ENCODE measurements around the gene PHKA1.

The PHKA1 gene

GRCh38 chrX:72666451-72666850 is 47.7 kb downstream of the PHKA1 start:
- Histone ChIP-seq H3K4me2 (ENCODE audit: low read length) (no peak overlapping the region), H3K9ac (no peak overlapping the region), H3K27me3 (ENCODE audit: control insufficient read depth, insufficient read depth, low read length) (no peaks in the 10 kb centered on the region), H3K36me3 (ENCODE audit: control insufficient read depth, insufficient read depth, low read length) (no peaks in the 10 kb centered on the region), H3K79me2 (peaks cover 2% of the 10 kb centered on the region), H3K4me1 (no peaks in the 10 kb centered on the region), H3K27ac (no peak overlapping the region), H2AFZ (no peak overlapping the region), H3K4me3 (ENCODE audit: low read depth, low read length) (no peak overlapping the region), H3K9me3 (ENCODE audit: control insufficient read depth, low read length) (no peaks in the 10 kb centered on the region)
- TF ChIP-seq CTCF (IDR thresholded peaks at IDR 0.05), result no peak

DNA sequence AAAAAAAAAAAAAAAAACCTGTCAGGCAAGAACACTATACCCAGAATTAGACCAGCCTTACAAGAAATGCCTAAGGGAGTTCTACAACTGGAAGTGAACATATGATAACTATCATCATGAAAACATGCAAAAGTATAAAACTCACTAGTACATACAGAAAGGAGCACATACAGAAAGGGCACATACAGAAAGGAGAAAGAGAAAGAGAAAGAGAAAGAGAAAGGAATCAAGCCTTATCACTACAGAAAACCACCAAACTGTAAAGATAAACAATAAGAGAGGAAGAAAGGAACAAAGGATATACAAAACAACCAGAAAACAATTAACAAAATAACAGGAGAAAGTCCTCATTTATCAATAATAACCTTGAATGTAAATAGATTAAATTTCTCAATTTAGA is 50.4 kb downstream of the PHKA1 start:
- no peak overlapping the region for H3K4me3 ChIP-seq (ENCODE audit: low read depth, low read length)
- H3K27ac ChIP-seq, result no peak overlapping the region

DNA sequence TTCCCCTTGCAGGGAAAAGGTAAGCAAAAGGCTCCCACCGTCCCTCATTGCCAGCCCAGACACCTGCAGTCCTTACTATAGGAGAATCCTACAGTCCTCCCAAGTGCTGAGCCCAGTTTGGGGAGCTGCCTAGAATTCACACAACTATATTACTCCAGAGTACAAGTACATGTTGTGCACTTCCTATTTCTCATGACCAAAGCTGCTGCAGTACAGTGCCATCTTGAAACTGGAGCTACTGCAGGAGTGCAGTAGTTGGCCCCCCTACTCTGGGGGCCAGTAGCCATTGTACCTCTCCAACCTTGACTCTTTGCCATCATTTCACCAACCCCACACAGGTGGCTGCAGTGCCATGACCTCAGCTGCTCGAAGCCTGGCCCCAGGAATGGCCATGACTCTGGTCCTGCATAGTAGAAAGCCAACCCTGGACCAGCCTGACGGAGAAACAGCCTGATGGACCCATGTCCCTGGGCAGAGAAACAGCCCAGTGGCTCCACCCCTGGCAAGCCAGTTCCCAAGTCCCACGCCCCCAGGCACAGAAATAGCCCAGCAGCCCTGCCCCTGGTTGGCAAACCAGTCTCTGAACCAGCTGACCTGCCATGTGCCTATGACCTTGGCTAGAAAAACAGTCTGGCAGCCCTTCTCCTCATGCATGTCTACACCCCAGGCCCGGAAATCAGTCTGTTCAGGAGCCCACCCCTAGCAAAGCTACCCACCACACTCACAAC is 51.9 kb downstream of the PHKA1 start:
- H3K9ac ChIP-seq, result no peak overlapping the region
- no peak overlapping the region for H3K27ac ChIP-seq
- no peak overlapping the region for H2AFZ ChIP-seq
- H3K36me3 ChIP-seq (ENCODE audit: control insufficient read depth, insufficient read depth, low read length), result no peaks in the 10 kb centered on the region
- no peak overlapping the region for H3K4me2 ChIP-seq (ENCODE audit: low read length)
- H3K79me2 ChIP-seq, result peaks cover 2% of the 10 kb centered on the region
- no peaks in the 10 kb centered on the region for H3K4me1 ChIP-seq
- TF ChIP-seq CTCF (IDR thresholded peaks at IDR 0.05), result no peak
- no peaks in the 10 kb centered on the region for H3K9me3 ChIP-seq (ENCODE audit: control insufficient read depth, low read length)
- H3K4me3 ChIP-seq (ENCODE audit: low read depth, low read length), result no peak overlapping the region
- no peaks in the 10 kb centered on the region for H3K27me3 ChIP-seq (ENCODE audit: control insufficient read depth, insufficient read depth, low read length)

More for the DNA sequence above, 50.4 kb downstream of the PHKA1 start:
- Histone ChIP-seq H3K27me3 (ENCODE audit: control insufficient read depth, insufficient read depth, low read length) (no peaks in the 10 kb centered on the region), H3K9ac (no peak overlapping the region), H3K4me1 (no peaks in the 10 kb centered on the region), H3K4me2 (ENCODE audit: low read length) (no peak overlapping the region), H2AFZ (no peak overlapping the region), H3K79me2 (peaks cover 2% of the 10 kb centered on the region), H3K9me3 (ENCODE audit: control insufficient read depth, low read length) (no peaks in the 10 kb centered on the region), H3K36me3 (ENCODE audit: control insufficient read depth, insufficient read depth, low read length) (no peaks in the 10 kb centered on the region)
- no peak for TF ChIP-seq CTCF (IDR thresholded peaks at IDR 0.05)

DNA sequence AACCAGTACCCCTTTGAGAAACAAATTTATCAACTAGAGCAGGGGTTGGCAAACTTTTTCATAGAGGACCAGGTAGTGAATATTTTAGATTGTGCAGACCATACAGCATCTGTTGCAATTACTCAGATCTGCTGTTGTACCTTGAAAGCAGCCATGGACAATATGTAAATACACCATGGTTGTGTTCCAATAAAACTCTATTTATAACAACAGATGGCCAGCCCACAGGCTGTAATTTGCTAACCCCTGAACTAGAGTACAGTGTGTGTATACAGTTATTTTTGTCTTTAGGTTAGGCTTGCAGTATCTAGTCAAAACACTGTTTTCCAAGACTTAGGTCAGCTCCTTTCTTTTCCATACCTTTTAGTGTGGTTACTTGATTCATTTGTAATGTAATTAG is 54.4 kb downstream of the PHKA1 start:
- no peaks in the 10 kb centered on the region for H3K9me3 ChIP-seq (ENCODE audit: control insufficient read depth, low read length)
- no peak overlapping the region for H2AFZ ChIP-seq
- no peak for TF ChIP-seq CTCF (IDR thresholded peaks at IDR 0.05)
- H3K36me3 ChIP-seq (ENCODE audit: control insufficient read depth, insufficient read depth, low read length), result no peaks in the 10 kb centered on the region
- H3K4me2 ChIP-seq (ENCODE audit: low read length), result no peak overlapping the region
- H3K79me2 ChIP-seq, result peaks cover 2% of the 10 kb centered on the region
- H3K4me3 ChIP-seq (ENCODE audit: low read depth, low read length), result no peak overlapping the region
- no peak overlapping the region for H3K27ac ChIP-seq
- no peak overlapping the region for H3K9ac ChIP-seq
- H3K27me3 ChIP-seq (ENCODE audit: control insufficient read depth, insufficient read depth, low read length), result no peaks in the 10 kb centered on the region
- H3K4me1 ChIP-seq, result no peaks in the 10 kb centered on the region

GRCh38 chrX:72652082-72652481 is 62.0 kb downstream of the PHKA1 start:
- no peaks in the 10 kb centered on the region for H3K36me3 ChIP-seq (ENCODE audit: control insufficient read depth, insufficient read depth, low read length)
- H2AFZ ChIP-seq, result no peak overlapping the region

More at GRCh38 chrX:72652082-72652481, 62.0 kb downstream of the PHKA1 start:
- Histone ChIP-seq H3K27ac (no peak overlapping the region), H3K9me3 (ENCODE audit: control insufficient read depth, low read length) (no peaks in the 10 kb centered on the region), H3K4me1 (no peaks in the 10 kb centered on the region), H3K27me3 (ENCODE audit: control insufficient read depth, insufficient read depth, low read length) (no peaks in the 10 kb centered on the region), H3K4me3 (ENCODE audit: low read depth, low read length) (no peak overlapping the region), H3K79me2 (no peaks in the 10 kb centered on the region), H3K9ac (no peak overlapping the region), H3K4me2 (ENCODE audit: low read length) (no peak overlapping the region)
- TF ChIP-seq CTCF (IDR thresholded peaks at IDR 0.05), result no peak
